CMK (cell line): Measurements from ENCODE around the gene LPO.
A peak's percentile ranks its signal among the peaks of the same experiment; 100 is the strongest.

Experiments used
- DNase-seq: peaks from one replicate; pipeline ENCODE4 v3.0.0-alpha.2; 2010; ENCODE audit warnings: low read depth

The LPO gene

DNA sequence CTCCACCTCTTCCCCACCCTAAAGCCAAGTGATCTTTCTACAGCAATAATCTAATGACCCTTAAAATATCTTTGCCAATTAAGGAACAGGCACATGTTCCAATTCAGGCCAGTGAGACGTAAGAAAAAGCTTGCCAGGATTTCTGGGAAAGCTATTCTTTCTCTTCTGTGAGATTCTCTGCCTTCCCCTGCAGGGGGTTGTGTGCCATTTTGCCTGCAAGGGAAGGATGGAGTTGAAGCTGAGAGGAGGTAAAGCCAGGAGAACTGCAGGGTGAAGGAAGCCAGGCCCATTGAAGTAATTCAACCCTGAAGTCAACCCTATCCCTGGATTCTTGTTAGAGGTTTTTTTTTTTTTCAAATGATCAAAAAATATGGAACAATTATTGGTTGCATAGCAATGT is 9.0 kb upstream of the LPO start:
- DNase-seq = no peak

DNA sequence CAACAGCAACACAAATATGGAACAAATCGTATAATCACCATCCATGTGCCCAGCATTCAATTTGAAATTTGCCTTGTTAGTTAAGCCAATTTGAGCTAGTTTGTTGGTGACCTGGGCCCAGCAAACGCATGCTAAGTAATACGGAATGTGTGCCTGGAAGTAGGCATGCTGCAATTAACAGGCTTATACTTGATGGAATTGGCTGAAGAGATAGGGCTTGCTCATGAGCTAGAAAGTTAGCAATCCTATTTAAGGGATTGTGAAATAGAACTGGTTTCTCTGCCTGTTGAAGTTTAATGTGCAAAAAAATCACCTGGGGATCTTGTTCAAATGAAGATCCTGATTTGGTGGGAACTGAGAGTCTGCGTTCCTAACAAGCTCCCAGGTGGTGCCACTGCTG is 8.5 kb upstream of the LPO start:
- no peak for DNase-seq

DNA sequence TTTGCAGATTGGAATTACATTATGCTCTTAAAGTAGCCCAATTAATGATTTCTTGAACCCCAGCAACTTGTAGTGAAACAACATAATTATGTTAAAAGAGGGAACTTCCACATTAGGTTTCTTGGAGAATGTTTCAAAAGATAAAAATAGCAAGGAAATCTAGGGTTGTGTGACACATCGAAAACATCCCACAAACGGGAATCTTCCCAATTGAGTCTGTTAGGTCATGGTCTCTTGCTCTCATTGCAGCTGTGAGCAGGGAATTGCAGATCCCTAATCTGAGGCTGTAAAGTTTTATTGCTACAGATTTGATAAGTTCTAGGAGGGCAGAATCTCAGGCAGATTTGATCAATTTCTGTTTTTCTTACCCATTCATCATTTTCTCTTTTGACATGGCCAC is 6.7 kb upstream of the LPO start:
- no peak for DNase-seq

DNA sequence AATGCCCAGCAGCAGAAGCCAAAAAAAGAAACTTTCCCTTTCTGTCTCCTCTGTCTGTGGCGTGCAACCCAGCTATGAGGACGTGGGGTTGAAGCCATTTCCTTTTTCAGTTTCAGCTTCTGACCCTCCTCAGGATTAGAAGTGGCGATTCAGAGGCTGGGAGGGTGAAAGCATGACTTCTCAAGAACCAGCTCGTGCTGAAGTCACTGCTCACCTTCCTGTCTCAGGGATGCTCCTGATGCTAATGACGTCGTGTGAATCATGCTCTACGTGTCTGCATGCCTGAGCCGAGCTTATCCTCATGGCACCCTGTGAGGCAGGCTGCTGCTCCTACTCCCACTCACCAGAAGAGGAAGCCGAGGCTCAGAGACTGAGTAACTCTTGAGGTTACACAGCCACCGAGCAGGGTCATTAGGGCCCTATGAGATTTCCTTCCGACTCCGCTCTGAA is 5.7 kb upstream of the LPO start:
- DNase-seq = peak; percentile 36

DNA sequence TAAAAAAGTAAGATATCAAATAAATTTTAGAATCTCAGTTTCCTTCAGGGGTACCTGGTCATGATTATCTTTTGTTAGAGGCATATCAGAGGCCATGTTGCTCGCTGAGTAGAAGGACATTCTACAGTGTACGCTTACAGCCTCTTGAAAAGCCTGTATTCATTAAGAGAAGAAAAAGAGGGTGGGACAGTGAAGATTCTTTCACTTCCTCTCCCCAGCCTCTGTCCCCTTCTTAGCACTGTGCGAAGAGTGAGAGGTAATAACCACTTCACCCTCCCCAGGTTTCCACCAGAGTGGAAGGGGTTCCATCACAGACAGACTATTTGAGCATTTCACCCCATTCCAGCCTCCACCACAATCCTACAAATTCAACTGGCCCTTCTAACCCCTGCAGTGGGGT is 4.8 kb upstream of the LPO start:
- DNase-seq = no peak

DNA sequence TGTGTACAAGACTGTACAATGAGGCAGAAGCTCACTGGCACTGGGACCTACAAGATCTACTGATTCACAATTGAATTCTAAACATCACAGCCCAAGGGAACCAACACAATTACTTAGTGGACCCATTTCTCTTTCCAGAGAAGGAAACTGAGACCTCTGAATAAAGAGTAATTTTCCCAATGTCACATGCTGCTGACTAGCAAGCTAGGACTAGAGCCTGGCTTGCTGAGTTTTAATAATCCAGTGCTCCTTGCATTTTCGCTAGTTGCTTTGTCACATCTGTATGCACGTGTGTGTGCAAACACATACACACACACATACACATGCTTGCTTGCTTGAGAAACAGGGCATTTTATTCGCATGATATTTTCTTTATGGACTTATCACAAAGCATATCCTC is 3.9 kb upstream of the LPO start:
- DNase-seq = no peak

DNA sequence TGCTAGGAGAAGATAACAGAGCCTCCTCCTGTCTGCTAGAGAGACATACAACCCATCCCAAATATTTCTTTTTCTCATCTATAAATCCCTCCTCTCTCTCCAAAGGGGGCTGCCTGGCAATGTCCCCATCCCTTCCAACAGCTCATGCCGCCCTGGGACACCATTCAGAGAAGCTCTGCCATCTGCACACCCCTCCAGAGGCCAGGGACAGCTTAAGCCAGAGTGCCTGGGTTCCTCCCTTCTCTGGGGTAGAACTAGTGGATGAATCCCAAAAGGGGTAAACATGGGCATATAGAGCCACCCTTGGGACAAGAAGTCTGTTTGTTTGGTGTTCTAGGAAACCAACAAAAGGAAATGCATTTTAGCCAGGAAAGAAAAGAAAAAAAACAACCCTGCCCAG is 2.6 kb upstream of the LPO start:
- DNase-seq = no peak

DNA sequence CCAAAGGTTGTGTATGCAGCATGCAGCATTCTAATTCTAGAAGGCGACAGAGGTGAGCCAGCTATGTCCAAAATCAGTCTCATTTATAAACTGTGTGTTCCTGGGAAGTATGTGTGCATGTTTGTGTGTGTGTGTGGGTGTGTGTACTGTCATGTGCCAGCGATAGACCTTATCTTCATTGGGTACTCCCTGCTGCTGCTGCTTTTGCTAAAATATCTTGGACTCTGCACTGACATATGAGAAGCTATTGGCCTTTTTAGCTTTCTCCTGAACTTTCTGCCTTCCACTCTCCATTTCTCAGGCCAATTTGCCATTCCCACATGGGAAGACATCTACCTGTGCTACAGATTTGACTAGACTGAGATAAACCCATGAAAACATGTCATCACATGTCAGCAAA is 2.0 kb upstream of the LPO start:
- no peak for DNase-seq

DNA sequence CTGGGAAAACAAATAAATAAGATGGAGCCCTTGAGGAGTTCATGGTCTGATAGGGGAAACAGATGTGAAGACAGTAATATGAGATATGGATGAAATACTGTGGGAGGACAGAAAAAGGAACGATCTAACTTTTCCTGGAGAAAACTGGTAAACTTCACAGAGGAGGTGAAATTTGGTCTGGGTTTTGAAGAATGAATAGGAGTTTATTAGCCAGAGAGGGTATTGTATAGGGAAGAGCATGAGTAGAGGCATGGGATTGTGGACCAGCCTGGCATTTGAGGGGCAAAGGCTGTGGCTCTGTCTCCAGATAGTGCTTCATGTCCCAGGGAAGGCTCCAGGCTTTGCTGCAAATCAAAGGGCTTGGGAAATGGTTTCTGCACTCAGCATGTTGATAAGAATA is 1.6 kb downstream of the LPO start:
- DNase-seq = no peak

DNA sequence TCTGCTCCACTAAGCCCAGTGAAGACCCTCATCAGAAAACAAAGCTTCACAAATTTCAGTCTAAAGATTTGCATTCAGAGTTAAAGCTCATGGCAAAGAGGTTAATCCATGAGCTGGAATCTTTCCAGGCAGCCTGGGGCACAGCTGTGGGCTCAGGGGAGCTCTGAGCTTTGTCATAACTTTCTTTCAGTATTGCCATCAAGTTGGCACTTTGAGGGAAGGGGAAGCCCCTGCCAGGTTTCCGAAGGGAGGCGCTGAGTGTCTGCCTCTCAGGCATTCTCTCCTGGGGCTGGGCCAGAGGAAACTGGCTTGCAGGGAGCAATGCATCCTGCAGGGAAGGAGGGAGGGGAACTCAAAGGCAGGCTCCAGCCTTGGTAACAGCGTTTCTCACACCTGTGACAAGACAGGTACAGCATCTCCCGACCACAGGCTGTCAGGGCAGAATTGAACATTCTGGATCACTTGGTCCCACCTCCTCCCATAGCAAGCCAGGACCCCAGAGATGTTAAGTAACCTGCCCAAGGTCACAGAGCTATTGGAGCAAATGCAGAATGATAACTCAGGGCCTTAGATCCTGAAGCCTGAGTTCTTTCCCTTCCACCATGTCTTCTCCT is 3.9 kb downstream of the LPO start:
- no peak for DNase-seq

DNA sequence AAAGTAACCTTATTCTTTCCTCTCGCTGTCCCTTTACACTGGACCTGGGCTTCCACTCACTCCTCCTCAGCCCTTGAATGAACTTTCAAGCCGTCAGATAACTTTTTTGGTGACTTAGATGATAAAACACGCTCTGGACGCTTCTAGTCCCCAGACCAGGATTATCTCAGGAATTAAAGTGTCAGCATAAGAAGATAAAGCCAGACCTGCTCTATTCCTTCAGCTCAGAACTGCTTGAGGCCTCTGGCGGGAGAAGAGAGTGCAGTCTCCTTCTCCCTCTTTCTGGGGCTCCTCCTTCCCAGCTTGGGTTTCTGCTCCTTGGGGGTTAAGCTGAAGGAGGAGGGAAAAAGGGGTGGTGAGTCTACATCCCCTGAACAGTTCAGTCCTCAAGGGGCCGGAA is 6.6 kb downstream of the LPO start:
- DNase-seq = no peak

DNA sequence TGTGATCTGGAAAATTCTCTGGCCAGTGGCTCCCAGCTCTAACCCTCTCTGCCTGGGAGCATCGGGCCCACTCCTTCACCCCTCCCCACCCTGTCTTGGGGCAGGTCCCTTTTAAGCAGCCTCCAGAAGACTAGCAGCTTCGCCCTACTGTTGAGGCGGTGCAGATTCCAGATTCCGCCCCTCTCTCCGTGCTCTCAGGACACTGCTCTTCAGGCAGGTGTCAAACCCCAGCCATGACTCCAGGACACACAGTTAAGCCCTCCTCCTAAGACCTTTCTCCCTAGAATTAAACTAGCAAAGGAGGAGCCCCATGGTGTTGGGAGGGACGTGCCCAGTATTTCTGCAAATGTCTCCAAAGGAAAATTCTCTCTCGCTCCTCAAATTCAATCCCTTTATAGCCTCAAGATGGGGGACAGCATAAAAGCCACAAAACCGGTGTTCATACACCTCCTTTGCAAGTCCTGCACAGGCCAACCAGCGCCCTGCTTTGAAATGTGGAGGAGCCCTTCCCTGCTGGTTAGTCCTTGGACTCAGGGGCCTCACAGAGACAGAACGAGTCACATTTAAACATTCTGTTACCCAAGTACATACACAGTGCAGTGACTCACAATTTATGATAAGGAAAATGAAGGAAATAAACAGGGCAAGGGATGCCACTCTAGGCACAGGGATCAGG is 7.2 kb downstream of the LPO start:
- DNase-seq = no peak

DNA sequence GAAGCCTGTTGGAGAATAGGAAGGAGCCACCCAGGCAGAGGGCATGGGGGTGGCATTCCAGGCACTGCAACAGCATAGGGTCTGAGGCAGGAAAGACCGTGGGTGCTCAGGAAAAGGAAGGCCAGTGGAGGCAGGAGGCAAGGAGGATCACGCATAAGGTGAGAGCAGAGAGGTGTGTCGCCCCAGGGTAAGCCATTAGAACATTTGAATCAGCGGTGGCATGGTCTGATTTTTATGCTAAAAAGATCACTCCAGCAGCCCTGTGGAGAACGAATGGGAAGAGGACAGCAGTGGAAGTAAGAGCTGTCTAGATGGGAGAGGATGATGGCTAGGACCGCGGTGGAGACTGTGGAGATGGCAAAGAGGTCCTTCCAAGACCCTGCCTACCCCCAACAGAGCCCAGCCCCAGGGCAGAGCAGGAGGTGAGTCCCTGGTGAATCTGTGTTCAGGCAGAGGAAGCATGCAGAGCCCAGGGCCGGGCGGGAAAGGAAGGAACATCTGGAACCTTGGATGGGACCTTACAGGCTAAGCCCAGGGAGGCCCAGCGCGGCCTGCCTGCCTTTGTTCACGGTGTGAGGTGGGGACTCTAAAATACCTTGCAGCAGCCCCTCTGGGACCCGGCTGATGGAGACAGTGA is 7.8 kb downstream of the LPO start:
- DNase-seq = no peak

DNA sequence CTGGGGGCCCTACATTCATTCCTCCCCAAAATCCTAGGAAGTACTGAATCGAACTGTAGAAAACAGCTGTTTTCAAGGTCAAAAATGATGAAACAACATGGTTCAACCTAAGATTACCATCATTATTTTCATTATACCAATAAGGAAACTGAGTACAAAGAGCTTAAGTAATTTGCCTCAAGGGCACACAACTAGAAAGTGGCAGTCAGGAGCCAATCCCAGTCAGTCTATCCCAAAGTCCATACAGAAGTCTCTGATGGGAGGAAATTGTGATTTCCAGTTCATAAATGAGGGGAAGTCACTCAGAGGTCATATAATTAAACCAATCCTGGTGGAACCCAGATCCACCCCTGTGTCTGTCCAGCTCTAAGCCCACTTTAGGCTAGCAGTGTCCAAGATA is 8.4 kb downstream of the LPO start:
- DNase-seq = no peak

DNA sequence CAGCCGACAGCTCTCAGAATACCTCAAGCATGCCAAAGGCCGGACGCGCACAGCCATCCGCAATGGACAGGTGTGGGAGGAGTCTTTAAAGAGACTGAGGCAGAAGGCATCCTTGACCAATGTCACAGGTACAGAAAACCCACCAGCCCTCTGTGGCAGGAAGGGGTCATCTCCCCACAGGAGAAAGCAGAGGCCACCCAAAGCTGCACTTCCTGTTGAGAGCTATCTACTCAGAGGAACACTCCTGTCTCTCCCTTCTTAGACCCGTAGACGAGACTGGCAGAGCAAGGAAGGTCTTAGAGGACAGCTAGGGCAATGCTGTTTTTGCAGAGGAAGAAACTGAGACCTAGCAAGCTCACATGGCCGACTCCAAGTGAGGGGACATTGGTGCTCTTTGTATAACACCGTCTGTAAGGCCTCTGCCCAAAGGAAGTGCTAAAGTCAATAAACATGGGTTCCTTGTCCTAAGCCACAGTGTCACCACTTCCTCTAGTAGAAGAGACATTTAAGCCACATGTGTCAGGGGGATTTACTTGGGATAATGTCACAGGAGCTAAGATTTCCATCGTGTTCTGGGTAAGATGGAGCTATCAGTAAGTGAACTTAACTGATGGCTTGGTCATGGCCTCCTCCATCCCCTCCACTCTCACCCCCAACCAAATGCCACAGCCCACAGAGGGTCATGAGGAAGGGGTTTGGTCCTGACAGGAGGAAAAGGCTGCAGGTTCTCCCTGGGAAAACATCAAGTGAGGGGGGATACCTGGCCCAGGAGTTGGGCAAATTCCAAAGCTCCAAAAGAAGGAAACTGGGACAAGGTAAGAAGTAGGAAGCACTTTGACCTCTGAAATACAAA is 9.4 kb downstream of the LPO start:
- no peak for DNase-seq

DNA sequence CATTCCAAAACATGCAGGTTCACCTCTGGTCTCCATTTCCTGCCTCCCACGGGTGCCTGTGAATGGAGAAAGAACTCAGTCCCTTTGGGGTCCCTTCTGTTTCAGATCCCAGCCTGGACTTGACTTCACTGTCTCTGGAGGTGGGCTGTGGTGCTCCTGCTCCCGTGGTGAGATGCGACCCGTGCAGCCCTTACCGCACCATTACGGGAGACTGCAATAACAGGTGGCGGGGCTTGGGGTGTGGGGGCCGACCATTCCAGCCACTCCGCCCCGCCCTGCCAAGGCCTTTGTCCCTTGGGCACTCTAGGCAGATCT is 10.5 kb downstream of the LPO start:
- DNase-seq = no peak

DNA sequence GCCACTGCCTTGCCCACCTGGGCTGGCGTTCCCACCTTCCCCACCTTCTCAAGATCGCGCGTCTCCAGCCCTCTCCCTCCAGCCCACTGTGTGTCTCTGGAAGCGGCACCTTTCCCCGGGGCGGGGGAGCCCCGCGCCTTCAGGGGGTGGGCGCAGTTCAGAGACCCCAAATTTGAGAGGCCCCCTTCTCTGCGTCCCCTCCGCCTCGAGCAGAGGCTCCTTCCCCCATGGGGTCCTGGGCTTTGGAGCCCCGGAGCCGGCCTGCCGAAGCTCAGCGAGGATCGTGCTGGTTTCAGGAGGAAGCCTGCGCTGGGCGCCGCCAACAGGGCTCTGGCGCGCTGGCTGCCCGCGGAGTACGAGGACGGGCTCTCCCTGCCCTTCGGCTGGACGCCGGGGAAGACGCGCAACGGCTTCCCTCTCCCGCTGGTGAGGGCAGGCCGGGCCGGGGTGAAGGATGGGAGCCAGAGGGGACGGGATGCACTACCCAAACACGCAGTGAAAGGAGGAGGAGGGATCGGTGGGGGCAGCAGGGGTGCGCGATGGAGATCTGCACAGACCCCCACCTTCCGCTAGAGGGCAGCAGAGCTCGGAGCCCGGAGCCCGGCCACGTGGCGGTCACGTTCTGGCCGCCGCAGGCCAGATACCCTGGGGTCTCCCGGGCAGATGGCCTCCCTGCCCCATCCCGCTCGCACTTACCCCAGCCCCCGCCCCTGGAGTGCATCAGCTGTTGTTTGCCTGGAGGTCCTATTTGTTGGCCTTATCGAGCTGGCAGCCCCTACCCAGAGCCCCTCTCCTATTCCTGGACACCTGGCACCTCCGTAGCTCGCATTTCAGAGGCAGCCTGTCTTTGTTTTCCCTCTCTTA is 11.1 kb downstream of the LPO start:
- no peak for DNase-seq

DNA sequence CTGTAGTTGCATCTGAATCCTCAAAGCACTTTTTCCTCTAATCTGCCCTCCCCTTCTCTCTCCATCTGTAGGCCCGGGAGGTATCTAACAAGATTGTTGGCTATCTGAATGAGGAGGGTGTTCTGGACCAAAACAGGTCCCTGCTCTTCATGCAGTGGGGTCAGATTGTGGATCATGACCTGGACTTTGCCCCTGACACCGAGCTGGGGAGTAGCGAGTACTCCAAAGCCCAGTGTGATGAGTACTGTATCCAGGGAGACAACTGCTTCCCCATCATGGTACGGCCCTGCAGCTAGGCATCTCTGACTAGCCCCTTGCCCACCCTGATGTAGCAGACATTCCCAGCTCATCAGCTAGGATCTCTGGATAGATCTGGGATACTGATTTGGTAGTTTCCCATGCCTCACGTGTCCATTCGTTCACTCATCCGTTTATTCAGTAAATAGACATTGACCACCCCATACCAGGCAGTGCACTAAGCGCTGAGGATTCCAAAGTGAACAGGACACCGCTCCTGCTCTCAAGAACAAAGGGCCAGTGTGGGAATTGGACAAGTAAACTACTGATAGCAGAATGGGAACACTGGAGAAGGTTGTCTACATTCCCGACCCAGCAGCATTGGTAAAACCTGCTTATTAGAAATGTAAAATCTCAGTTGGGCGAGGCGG is 12.1 kb downstream of the LPO start:
- DNase-seq = no peak

DNA sequence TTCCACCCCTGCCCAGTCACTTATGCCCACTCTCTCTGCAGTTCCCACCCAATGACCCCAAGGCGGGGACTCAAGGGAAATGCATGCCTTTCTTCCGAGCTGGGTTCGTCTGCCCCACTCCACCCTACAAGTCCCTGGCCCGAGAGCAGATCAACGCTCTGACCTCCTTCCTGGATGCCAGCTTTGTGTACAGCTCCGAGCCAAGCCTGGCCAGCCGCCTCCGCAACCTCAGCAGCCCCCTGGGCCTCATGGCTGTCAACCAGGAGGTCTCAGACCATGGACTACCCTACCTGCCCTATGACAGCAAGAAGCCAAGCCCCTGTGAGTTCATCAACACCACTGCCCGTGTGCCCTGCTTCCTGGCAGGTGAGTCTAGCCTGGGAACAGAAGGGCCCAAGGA is 13.8 kb downstream of the LPO start:
- no peak for DNase-seq

DNA sequence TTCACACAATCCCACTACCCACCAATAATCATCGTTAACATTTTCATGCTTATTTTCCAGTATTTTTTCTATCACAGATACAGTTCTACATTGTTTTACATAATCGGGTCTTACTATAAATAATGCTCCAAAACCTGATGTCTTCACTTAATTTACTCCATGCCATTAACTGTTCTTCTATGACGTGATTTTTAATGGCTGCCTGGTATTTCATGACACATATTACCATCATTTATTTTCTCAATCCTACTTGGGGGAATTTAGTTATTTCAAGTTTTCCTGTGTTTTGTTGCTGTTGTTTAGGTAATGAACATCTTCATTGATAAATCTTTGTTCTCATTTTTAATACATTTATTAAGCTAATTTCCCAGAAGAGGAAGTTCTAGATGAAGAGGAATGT is 14.7 kb downstream of the LPO start:
- no peak for DNase-seq

DNA sequence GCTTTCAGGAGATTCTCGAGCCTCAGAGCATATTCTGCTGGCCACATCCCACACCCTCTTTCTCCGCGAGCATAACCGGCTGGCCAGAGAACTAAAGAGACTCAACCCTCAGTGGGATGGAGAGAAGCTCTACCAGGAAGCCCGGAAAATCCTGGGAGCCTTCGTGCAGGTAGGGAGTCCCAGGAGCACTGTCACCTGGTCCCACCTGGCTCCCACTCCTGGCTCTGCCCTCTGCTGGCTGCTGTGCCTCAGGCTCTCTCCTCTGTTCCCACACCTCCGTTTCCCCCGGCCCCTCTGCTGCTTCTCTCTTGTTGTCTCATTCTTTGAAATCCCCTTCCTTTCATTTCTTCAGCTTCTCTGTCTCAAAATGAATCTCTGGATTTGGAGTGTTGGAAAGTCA is 16.4 kb downstream of the LPO start:
- no peak for DNase-seq

DNA sequence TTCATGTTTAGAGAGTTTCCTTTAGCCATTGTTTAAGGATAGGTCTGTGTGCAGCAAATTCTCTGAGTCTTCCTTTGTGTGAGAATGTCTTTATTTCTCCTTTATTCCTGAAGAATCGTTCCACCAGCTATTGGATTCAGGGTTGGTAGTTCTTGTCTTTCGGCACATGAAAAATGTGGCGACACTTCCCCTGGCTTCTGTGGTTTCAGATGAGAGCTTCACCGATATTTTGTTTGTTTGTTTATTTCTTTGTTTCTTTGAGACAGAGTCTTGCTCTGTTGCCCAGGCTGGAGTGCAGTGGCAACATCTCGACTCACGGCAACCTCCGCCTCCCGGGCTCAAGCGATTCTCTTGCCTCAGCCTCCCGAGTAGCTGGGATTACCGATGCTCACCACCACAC is 23.8 kb downstream of the LPO start:
- no peak for DNase-seq
